ENCODE data around the gene ZFYVE26. TPM values are rescaled to one million over a fixed set of nuclear protein-coding genes. Genes with fewer than 3 reads are reported as not detected.

The ZFYVE26 gene
- polyA plus RNA-seq, 2 of the 4 experiments (the other 2 are of a cell fraction) = 4.5 to 11.3 TPM

GRCh38 chr14:67831113-67831512, 14.7 kb upstream of the ZFYVE26 start:
- WGBS (ENCODE audit: missing lambda C conversion rate) = 88% methylated on average over 8 of the region's 8 CpGs
- Histone ChIP-seq H3K27ac (no peak overlapping the region), H3K4me3 (no peak overlapping the region), H3K9me3 (0 out of 3 replicates have a peak, but pooled peaks cover 6% of the 10 kb centered on the region), H3K4me2 (no peak overlapping the region), H3K4me1 (no peaks in the 10 kb centered on the region)
- ChIA-PET CTCF (no interaction called here), POLR2A (no interaction called here)
- TF ChIP-seq BCL3 (IDR thresholded peaks at IDR 0.05) = no peak
- TF ChIP-seq RAD21 (conservative IDR thresholded peaks at IDR 0.05 in 1 of 2, IDR thresholded peaks at IDR 0.05 in 1 of 2) = no peak
- TF ChIP-seq NR3C1 (IDR thresholded peaks at IDR 0.05) = no peak
- no peak for TF ChIP-seq MAZ (IDR thresholded peaks at IDR 0.05; ENCODE audit: borderline replicate concordance, low read depth, low read length)
- TF ChIP-seq NPAS2 (CRISPR knock-in tag; IDR thresholded peaks at IDR 0.05; ENCODE audit: borderline replicate concordance) = no peak
- no peak for TF ChIP-seq EHMT2 (IDR thresholded peaks at IDR 0.05; ENCODE audit: low read depth)
- TF ChIP-seq GATA3 (IDR thresholded peaks at IDR 0.05; ENCODE audit: borderline replicate concordance) = no peak
- no peak for TF ChIP-seq ZFP36 (IDR thresholded peaks at IDR 0.05; ENCODE audit: borderline replicate concordance, partially characterized antibody)
- TF ChIP-seq HEYL (CRISPR knock-in tag; IDR thresholded peaks at IDR 0.05) = no peak
- TF ChIP-seq CBX8 (IDR thresholded peaks at IDR 0.05) = no peak
- TF ChIP-seq HDAC2 (IDR thresholded peaks at IDR 0.05) = no peak
- no peak for TF ChIP-seq CEBPB (IDR thresholded peaks at IDR 0.05)
- TF ChIP-seq POLR2AphosphoS2 (conservative IDR thresholded peaks at IDR 0.05; ENCODE audit: low read length) = no peak
- TF ChIP-seq ZSCAN20 (CRISPR knock-in tag; IDR thresholded peaks at IDR 0.05) = no peak
- TF ChIP-seq CTCF (IDR thresholded peaks at IDR 0.05) = no peak
- TF ChIP-seq JUNB (IDR thresholded peaks at IDR 0.05) = no peak
- no peak for TF ChIP-seq MYC (IDR thresholded peaks at IDR 0.05; ENCODE audit: borderline replicate concordance, low read length)
- ATAC-seq (no peak), FAIRE-seq (no peak), DNase-seq (ENCODE audit: low read depth in 1 of 2, low spot score in 1 of 2) (no peak)

GRCh38 chr14:67821121-67821520, 4.7 kb upstream of the ZFYVE26 start:
- CTCF ChIA-PET = interaction anchor here (2.2 kb wide), 1 partner anchor 1023 kb away, joined by 8 read pairs; no protein-coding TSS in a partner anchor
- Histone ChIP-seq H3K4me3 (no peak overlapping the region), H3K4me1 (peaks cover 8% of the 10 kb centered on the region; the same call in 1 of the 3 replicates)
- TF ChIP-seq MYC (IDR thresholded peaks at IDR 0.05; ENCODE audit: borderline replicate concordance, low read length) (no peak), HMGXB4 (CRISPR knock-in tag; IDR thresholded peaks at IDR 0.05; ENCODE audit: borderline replicate concordance) (no peak), RARB (CRISPR knock-in tag; IDR thresholded peaks at IDR 0.05) (no peak), EHF (CRISPR knock-in tag; IDR thresholded peaks at IDR 0.05) (no peak), CHD4 (IDR thresholded peaks at IDR 0.05; ENCODE audit: borderline replicate concordance) (no peak), ATOH8 (CRISPR knock-in tag; IDR thresholded peaks at IDR 0.05; ENCODE audit: low read depth) (no peak), HOXB13 (CRISPR knock-in tag; IDR thresholded peaks at IDR 0.05; ENCODE audit: low read depth) (no peak), REST (IDR thresholded peaks at IDR 0.05) (no peak), ELK1 (IDR thresholded peaks at IDR 0.05; ENCODE audit: low read depth, low read length) (no peak), HDAC2 (IDR thresholded peaks at IDR 0.05) (no peak), MAZ (IDR thresholded peaks at IDR 0.05; ENCODE audit: borderline replicate concordance, low read depth, low read length) (no peak), RFX5 (IDR thresholded peaks at IDR 0.05) (no peak)

More at GRCh38 chr14:67821121-67821520, 4.7 kb upstream of the ZFYVE26 start:
- no peak for FAIRE-seq
- no peak for DNase-seq (ENCODE audit: low read depth in 1 of 2, low spot score in 1 of 2)
- ATAC-seq = no peak
- H3K4me2 ChIP-seq = peak overlapping the region; percentile 80; the same call in 2 of the 3 replicates
- no peaks in the 10 kb centered on the region for H3K9me3 ChIP-seq
- H3K27ac ChIP-seq = no peak overlapping the region; a peak in 1 of 6 replicates
- POLR2A ChIA-PET = no interaction called here

All from A549 (cell line).